CD14-positive monocyte (primary cell): Measurements from ENCODE around the gene QDPR. TPM values are rescaled to one million over a fixed set of nuclear protein-coding genes. Genes with fewer than 3 reads are reported as not detected.

Experiments used
- DNase-seq, 3 donors: peaks; one replicate each; pipeline ENCODE4 v3.0.0-alpha.2; 2011 to 2022
- H2AFZ ChIP-seq: 2 replicates; pipeline ENCODE4 v1.6.0; 2012; ENCODE audit warnings: mild to moderate bottlenecking, low read depth, low read length, inconsistent platforms; ENCODE audit not compliant: insufficient read depth, poor library complexity, severe bottlenecking
- H3K27ac ChIP-seq, 2 donors: 1 replicate in 1 of 2; 2 replicates in 1 of 2; pipeline ENCODE4 v1.5.1; 2012 to 2013; ENCODE audit warnings: low read length in 2 of 2, control low read depth in 1 of 2, inconsistent platforms in 1 of 2, low read depth in 1 of 2, mild to moderate bottlenecking in 1 of 2
- H3K27me3 ChIP-seq, 2 donors: one replicate each; pipeline versions ENCODE4 v1.6.0 to v1.6.1; 2011 to 2013; ENCODE audit warnings: low read length in 2 of 2; ENCODE audit not compliant: control insufficient read depth in 2 of 2, insufficient read depth in 2 of 2
- H3K36me3 ChIP-seq, 2 donors: replicated peaks in 1 of 2; 1 replicate in 1 of 2; 2 replicates in 1 of 2; pipeline versions ENCODE4 v1.5.1 to v1.6.1; 2012 to 2013; ENCODE audit warnings: low read length in 2 of 2, control low read depth in 1 of 2, inconsistent platforms in 1 of 2, mild to moderate bottlenecking in 1 of 2; ENCODE audit not compliant: insufficient read depth in 2 of 2, control insufficient read depth in 1 of 2
- H3K4me1 ChIP-seq, 2 donors: 1 replicate in 1 of 2; 2 replicates in 1 of 2; pipeline versions ENCODE4 v1.5.1 to v1.6.1; 2012 to 2013; ENCODE audit warnings: low read length in 2 of 2, control low read depth in 1 of 2, inconsistent platforms in 1 of 2, mild to moderate bottlenecking in 1 of 2, moderate library complexity in 1 of 2; ENCODE audit not compliant: insufficient read depth in 2 of 2, control insufficient read depth in 1 of 2
- H3K4me2 ChIP-seq: replicated peaks from 2 replicates; pipeline ENCODE3; 2012; ENCODE audit warnings: low read length, moderate library complexity, mild to moderate bottlenecking; ENCODE audit not compliant: poor library complexity, severe bottlenecking; ENCODE audit errors: extremely low read depth
- H3K4me3 ChIP-seq, 3 experiments: fragments of 200-600 bp in 1 of 3; sonication (generic) in 1 of 3; replicated peaks in 1 of 3; 1 replicate in 2 of 3; 2 replicates in 1 of 3; pipeline ENCODE4 v1.5.1; 2011 to 2013; ENCODE audit warnings: low read length in 3 of 3, mild to moderate bottlenecking in 3 of 3, control low read depth in 2 of 3, low read depth in 2 of 3, inconsistent platforms in 1 of 3, moderate library complexity in 1 of 3
- H3K79me2 ChIP-seq: 2 replicates; pipeline ENCODE4 v1.6.0; 2012; ENCODE audit warnings: mild to moderate bottlenecking, control low read depth, inconsistent platforms, low read length, moderate library complexity; ENCODE audit not compliant: insufficient read depth
- H3K9ac ChIP-seq: 2 replicates; pipeline ENCODE4 v1.6.0; 2017; ENCODE audit warnings: low read length, mild to moderate bottlenecking; ENCODE audit not compliant: insufficient read depth, poor library complexity, severe bottlenecking
- H3K9me3 ChIP-seq, 2 donors: replicated peaks in 1 of 2; 1 replicate in 1 of 2; 2 replicates in 1 of 2; pipeline versions ENCODE4 v1.5.1 to v1.6.1; 2012 to 2013; ENCODE audit warnings: low read length in 2 of 2, control low read depth in 1 of 2; ENCODE audit not compliant: control insufficient read depth in 1 of 2, insufficient read depth in 1 of 2
- H4K20me1 ChIP-seq: 2 replicates; pipeline ENCODE4 v1.6.0; 2012; ENCODE audit warnings: mild to moderate bottlenecking, low read length, control low read depth, moderate library complexity; ENCODE audit not compliant: insufficient read depth
- H3K27ac Mint-ChIP-seq, 7 donors: one replicate each; pipeline ENCODE4 v1.8.0; 2020; ENCODE audit warnings: mild to moderate bottlenecking in 7 of 7, mixed read lengths in 7 of 7, moderate library complexity in 6 of 7, inconsistent platforms in 2 of 7
- H3K27me3 Mint-ChIP-seq, 3 donors: one replicate each; pipeline ENCODE4 v1.8.0; 2021 to 2022; ENCODE audit warnings: low read depth in 3 of 3, mild to moderate bottlenecking in 3 of 3, mixed read lengths in 3 of 3, moderate library complexity in 3 of 3, inconsistent platforms in 1 of 3
- H3K36me3 Mint-ChIP-seq, 2 donors: one replicate each; pipeline ENCODE4 v1.8.0; 2020; ENCODE audit warnings: mixed read lengths in 2 of 2, inconsistent platforms in 1 of 2, mild to moderate bottlenecking in 1 of 2
- H3K4me1 Mint-ChIP-seq: one replicate; pipeline ENCODE4 v1.8.0; 2020; ENCODE audit warnings: mild to moderate bottlenecking, mixed read lengths
- H3K4me3 Mint-ChIP-seq, 2 donors: one replicate each; pipeline ENCODE4 v1.8.0; 2020; ENCODE audit warnings: mild to moderate bottlenecking in 2 of 2, mixed read lengths in 2 of 2, moderate library complexity in 1 of 2
- H3K9me3 Mint-ChIP-seq, 7 donors: one replicate each; pipeline ENCODE4 v1.8.0; 2020 to 2022; ENCODE audit warnings: mixed read lengths in 7 of 7, mild to moderate bottlenecking in 6 of 7, moderate library complexity in 6 of 7, inconsistent platforms in 2 of 7
- WGBS: methylation state at CpG from one replicate; pipeline ENCODE4 v1.1.5; 2013; ENCODE audit warnings: missing lambda C conversion rate; ENCODE audit not compliant: insufficient coverage; 5-methylcytosine and 5-hydroxymethylcytosine counted together
- intact Hi-C, 2 donors: fragments of 100-400 bp; cut with micrococcal nuclease; formaldehyde crosslinking; loops; one replicate each; pipeline versions ENCODE4 v1.15.0 to v1.15.1; 2023
- polyA plus RNA-seq, 3 donors: library from polyadenylated mRNA; depleted of rRNA in 1 of 3; unstranded in 2 of 3; stranded (reverse) in 1 of 3; fragments of 300-500 nt in 2 of 3; fragments of >200 nt in 1 of 3; fragmentation: Illumina TruSeq in 2 of 3; gene quantifications; 1 replicate in 2 of 3; 2 replicates in 1 of 3; pipeline ENCODE4 v1.2.3, GENCODE V29; 2012 to 2021
- TF ChIP-seq, protein P1 (sequence below): fragments of 200-600 bp; IDR thresholded peaks from one replicate; pipeline ENCODE4 v1.8.0; 2022; ENCODE audit warnings: antibody characterized with exemption, mild to moderate bottlenecking

Gene QDPR
- polyA plus RNA-seq, 3 donors = 15.8 to 31.7 (median 27.7) TPM

DNA sequence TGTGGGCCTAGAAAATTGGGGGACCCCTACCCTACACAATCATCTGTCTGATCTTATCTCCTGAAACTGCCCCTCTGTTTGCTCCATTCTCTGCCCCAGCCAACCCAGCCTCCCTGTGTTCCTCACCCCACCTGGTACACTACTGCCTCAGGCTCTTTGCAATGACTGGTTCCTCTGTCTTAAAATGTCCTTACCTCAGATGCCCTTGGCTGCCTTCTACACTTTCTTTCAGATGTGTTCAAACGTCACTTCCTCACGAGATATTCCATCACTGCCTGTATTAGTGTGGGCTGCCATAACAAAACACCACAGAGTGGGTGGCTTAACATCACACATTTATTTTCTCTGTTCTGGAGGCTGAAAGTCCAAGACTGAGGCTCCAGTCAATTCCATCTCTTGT is 29.2 kb downstream of the QDPR start:
- H3K9me3 ChIP-seq = peaks cover 0 to 5% of the 10 kb centered on the region in 2 donors
- WGBS = no CpG with 5 or more reads among the region's 2 CpGs
- TF ChIP-seq, protein P1, sequence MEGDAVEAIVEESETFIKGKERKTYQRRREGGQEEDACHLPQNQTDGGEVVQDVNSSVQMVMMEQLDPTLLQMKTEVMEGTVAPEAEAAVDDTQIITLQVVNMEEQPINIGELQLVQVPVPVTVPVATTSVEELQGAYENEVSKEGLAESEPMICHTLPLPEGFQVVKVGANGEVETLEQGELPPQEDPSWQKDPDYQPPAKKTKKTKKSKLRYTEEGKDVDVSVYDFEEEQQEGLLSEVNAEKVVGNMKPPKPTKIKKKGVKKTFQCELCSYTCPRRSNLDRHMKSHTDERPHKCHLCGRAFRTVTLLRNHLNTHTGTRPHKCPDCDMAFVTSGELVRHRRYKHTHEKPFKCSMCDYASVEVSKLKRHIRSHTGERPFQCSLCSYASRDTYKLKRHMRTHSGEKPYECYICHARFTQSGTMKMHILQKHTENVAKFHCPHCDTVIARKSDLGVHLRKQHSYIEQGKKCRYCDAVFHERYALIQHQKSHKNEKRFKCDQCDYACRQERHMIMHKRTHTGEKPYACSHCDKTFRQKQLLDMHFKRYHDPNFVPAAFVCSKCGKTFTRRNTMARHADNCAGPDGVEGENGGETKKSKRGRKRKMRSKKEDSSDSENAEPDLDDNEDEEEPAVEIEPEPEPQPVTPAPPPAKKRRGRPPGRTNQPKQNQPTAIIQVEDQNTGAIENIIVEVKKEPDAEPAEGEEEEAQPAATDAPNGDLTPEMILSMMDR = no peak
- H2AFZ ChIP-seq = no peak overlapping the region
- H3K36me3 Mint-ChIP-seq = peaks cover 23 to 33% of the 10 kb centered on the region in 2 donors
- H3K4me1 ChIP-seq = peaks cover 0 to under 1% of the 10 kb centered on the region in 2 donors
- peaks cover 6 to 39% of the 10 kb centered on the region in 2 donors for H3K36me3 ChIP-seq
- H3K9me3 Mint-ChIP-seq = peaks cover 0 to 1% (median 0%) of the 10 kb centered on the region in 7 donors
- intact Hi-C loops = no loop called here
- H3K27ac ChIP-seq = no peak overlapping the region
- peaks cover 2% of the 10 kb centered on the region for H3K4me1 Mint-ChIP-seq
- H3K4me3 Mint-ChIP-seq = no peak overlapping the region
- no peak overlapping the region for H3K9ac ChIP-seq
- no peaks in the 10 kb centered on the region for H4K20me1 ChIP-seq
- H3K4me2 ChIP-seq = no peak overlapping the region
- no peak overlapping the region for H3K27ac Mint-ChIP-seq
- DNase-seq = no peak
- H3K27me3 ChIP-seq = no peaks in the 10 kb centered on the region
- H3K4me3 ChIP-seq = no peak overlapping the region
- H3K27me3 Mint-ChIP-seq = no peaks in the 10 kb centered on the region
- H3K79me2 ChIP-seq = no peaks in the 10 kb centered on the region

DNA sequence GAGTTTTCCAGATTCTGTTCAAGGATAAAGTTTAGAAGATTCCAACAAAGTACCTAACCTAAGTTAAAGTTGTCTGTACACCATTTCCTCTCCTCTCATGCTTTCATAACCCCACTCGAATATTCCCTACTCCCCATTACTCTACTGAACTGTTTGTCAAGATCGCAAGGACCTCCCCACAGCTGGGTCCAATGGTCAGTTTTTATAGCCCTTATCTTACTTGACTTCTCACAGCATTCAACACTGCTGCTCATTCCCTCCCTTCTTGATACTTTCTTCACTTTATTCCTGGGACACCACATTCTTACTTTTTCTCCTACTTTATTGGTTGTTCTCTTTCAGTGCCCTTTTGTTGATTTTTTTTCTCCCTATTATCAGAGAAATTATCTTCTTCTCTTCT is 30.9 kb downstream of the QDPR start:
- Mint-ChIP-seq H3K4me1 (peaks cover 20% of the 10 kb centered on the region), H3K27ac (no peak overlapping the region), H3K9me3 (peaks cover 0 to 1% (median 0%) of the 10 kb centered on the region in 7 donors), H3K36me3 (peaks cover 11 to 18% of the 10 kb centered on the region in 2 donors), H3K27me3 (no peaks in the 10 kb centered on the region), H3K4me3 (no peak overlapping the region)
- no peak for DNase-seq
- Histone ChIP-seq H3K4me2 (no peak overlapping the region), H3K4me3 (no peak overlapping the region), H3K36me3 (peaks cover 0 to 26% of the 10 kb centered on the region in 2 donors), H4K20me1 (no peaks in the 10 kb centered on the region), H2AFZ (no peak overlapping the region), H3K27me3 (no peaks in the 10 kb centered on the region), H3K79me2 (no peaks in the 10 kb centered on the region), H3K9me3 (peaks cover 0 to 5% of the 10 kb centered on the region in 2 donors), H3K27ac (no peak overlapping the region), H3K4me1 (peaks cover 15 to 17% of the 10 kb centered on the region in 2 donors), H3K9ac (no peak overlapping the region)
- intact Hi-C loops = no loop called here
- WGBS = 100% methylated on average over 2 of the region's 2 CpGs
- TF ChIP-seq, protein P1 = no peak
